Muscle layer of duodenum (tissue), 2 donors: ENCODE data around the gene VASH1.

ENCODE experiments used
- H3K27ac ChIP-seq: one replicate; pipeline ENCODE4 v1.7.0; 2013; ENCODE audit warnings: mild to moderate bottlenecking, low read length
- H3K27me3 ChIP-seq: one replicate; pipeline ENCODE4 v1.7.0; 2013; ENCODE audit warnings: low read depth, mild to moderate bottlenecking, control low read depth, low read length
- H3K36me3 ChIP-seq, 2 donors: one replicate each; pipeline ENCODE4 v1.7.0; 2013; ENCODE audit warnings: low read length in 2 of 2, control low read depth in 1 of 2, mild to moderate bottlenecking in 1 of 2; ENCODE audit not compliant: insufficient read depth in 2 of 2, control insufficient read depth in 1 of 2
- H3K4me1 ChIP-seq, 2 donors: one replicate each; pipeline ENCODE4 v1.7.0; 2013; ENCODE audit warnings: low read length in 2 of 2, mild to moderate bottlenecking in 2 of 2, control low read depth in 1 of 2, moderate library complexity in 1 of 2; ENCODE audit not compliant: insufficient read depth in 2 of 2, control insufficient read depth in 1 of 2
- H3K4me3 ChIP-seq, 2 donors: one replicate each; pipeline ENCODE4 v1.7.0; 2013; ENCODE audit warnings: low read length in 2 of 2, low read depth in 1 of 2, mild to moderate bottlenecking in 1 of 2
- H3K9me3 ChIP-seq, 2 donors: one replicate each; pipeline ENCODE4 v1.7.0; 2013; ENCODE audit warnings: low read length in 2 of 2, control low read depth in 1 of 2, mild to moderate bottlenecking in 1 of 2; ENCODE audit not compliant: control insufficient read depth in 1 of 2
- donor health status: healthy.

The VASH1 gene

GRCh38 chr14:76828339-76829012, 67.2 kb downstream of the VASH1 start:
- no peaks in the 10 kb centered on the region for H3K27me3 ChIP-seq
- no peak overlapping the region for H3K27ac ChIP-seq
- H3K4me3 ChIP-seq = peak overlapping the region; percentile 4 to 49
- no peaks in the 10 kb centered on the region for H3K36me3 ChIP-seq
- H3K9me3 ChIP-seq = no peaks in the 10 kb centered on the region
- H3K4me1 ChIP-seq = peaks cover 0 to 5% of the 10 kb centered on the region in 2 donors

- Histone ChIP-seq H3K36me3 (no peaks in the 10 kb centered on the region), H3K4me3 (no peak overlapping the region), H3K27me3 (no peaks in the 10 kb centered on the region), H3K9me3 (no peaks in the 10 kb centered on the region), H3K4me1 (peaks cover 0 to 5% of the 10 kb centered on the region in 2 donors), H3K27ac (no peak overlapping the region)
Measured at GRCh38 chr14:76829013-76829365, 67.7 kb downstream of the VASH1 start.

GRCh38 chr14:76829650-76830421, 68.6 kb downstream of the VASH1 start:
- Histone ChIP-seq H3K27ac (peak overlapping the region; percentile 5), H3K4me3 (no peak overlapping the region), H3K36me3 (no peaks in the 10 kb centered on the region), H3K27me3 (no peaks in the 10 kb centered on the region), H3K4me1 (peaks cover 0 to 5% of the 10 kb centered on the region in 2 donors), H3K9me3 (no peaks in the 10 kb centered on the region)

GRCh38 chr14:76830556-76830955, 69.3 kb downstream of the VASH1 start:
- Histone ChIP-seq H3K36me3 (no peaks in the 10 kb centered on the region), H3K4me3 (no peak overlapping the region), H3K27ac (no peak overlapping the region), H3K9me3 (no peaks in the 10 kb centered on the region), H3K27me3 (no peaks in the 10 kb centered on the region), H3K4me1 (peaks cover 0 to 5% of the 10 kb centered on the region in 2 donors)

- H3K27me3 ChIP-seq = no peaks in the 10 kb centered on the region
- no peak overlapping the region for H3K4me3 ChIP-seq
- H3K9me3 ChIP-seq = no peaks in the 10 kb centered on the region
- peaks cover 0 to 5% of the 10 kb centered on the region in 2 donors for H3K4me1 ChIP-seq
- H3K27ac ChIP-seq = no peak overlapping the region
- no peaks in the 10 kb centered on the region for H3K36me3 ChIP-seq
Measured at GRCh38 chr14:76832503-76832988, 71.3 kb downstream of the VASH1 start.
